Sciatic nerve (tissue), 2 donors: ENCODE results near the gene CTSD. TPM values are rescaled to one million over a fixed set of nuclear protein-coding genes. Genes with fewer than 3 reads are reported as not detected.

Experiments used
- ATAC-seq: fragments of 200-7000 bp; cut with Tn5 transposase; one replicate; pipeline ENCODE4 v1.9.1; 2020; ENCODE audit warnings: mild to moderate bottlenecking, moderate library complexity
- DNase-seq: peaks from one replicate; pipeline ENCODE4 v3.0.0-alpha.2; 2020; ENCODE audit warnings: low spot score
- intact Hi-C: fragments of 100-400 bp; cut with DNase I; formaldehyde crosslinking; loops from one replicate; pipeline ENCODE4 v1.14.2; 2022
- total RNA-seq: library from RNA; stranded (reverse); fragmentation: NEBNext Ultra II Directional; extraction: Animal tissue kit (Norgen Biotek cat#: 25700); gene quantifications from one replicate; pipeline ENCODE4 v1.2.1, GENCODE V29; 2021
- donor health status: DM: no; HTN: no; CAD: no.
- donor health status: DM: no; HTN: no; CAD: no.

The CTSD gene
- total RNA-seq, 1 donor from 2014 or later: 554 TPM

DNA sequence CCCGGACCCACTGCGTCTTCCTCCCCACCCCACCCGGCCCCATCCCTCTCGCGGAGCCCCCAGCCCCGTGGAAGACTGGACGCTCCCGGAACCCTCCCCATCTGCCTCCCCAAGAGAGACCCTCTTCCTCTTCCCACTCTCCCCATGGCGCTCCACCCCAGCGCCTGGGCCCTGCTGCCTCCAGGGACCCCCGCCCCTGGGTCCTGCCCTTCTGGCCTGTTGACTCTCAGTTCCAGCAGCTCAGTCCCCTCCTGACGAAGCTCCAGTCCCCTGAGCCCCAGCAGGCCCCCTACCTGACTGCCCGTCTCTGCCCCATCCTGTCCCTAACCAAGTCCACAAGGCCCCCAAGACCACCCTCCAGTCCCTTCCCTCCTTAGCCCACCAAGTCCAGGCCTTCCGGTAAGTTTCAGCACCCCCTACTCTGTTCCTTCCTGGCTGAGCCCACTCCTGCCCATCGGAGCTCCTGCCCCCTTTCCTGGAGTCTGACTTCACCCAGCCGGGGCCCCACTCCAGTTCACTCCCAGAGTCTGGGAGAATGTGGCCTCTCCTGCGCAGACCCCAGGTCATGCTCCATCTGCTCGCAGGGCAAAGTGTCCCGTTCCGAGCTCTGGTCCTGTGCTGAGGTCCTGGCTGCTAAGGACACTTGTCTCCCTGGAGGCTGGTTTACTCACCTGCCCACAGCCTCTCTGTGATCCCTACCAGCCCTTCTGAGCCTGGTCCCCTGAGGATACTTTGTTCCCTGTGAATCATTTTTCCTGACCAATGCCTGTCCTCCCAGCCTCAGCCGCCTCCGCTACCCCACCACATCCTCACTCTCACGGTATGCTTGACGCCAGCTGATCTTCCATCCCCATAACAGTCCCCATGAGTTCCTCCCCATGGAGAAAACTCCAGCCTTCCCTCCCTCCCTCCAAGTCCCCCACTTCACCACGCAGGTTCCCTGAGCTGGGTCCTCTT, 14.1 kb downstream of the CTSD start:
- DNase-seq: no peak

DNA sequence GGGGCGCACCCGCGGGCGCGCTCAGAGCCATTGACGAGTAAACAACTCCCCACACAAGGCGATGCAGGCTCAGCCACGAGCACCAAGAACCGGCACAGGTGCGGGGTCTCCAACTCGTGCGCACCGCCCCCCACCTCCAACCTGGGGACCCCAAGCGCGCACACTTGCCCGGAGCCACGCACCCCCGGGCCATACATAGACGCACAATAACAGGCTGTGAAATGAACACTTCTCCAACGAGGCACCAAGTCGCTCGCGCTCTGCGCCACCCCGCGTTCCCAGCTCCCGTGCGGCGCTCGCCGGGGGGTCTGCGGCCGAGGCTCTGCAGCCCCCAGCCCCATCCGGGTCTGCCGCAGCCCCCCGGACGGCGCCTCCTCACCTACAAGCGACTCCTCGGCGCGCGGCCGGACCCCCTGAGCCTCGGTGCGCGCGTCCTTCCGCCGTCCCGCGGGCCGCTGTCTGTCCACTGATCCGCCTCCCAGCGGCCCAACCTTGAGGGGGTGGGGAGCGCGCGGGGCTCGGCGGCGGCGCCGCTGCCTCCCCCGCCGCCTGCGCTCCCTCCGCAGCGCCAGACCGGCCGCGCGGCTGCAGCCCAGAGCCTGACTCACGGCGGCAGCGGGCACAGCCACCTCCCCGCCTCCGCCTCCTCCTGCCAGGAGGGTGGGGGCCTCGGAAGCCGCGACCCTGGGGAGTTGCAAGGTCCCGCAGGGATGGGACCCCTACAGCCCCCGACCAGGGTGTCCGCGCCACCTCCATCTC, 14.9 kb downstream of the CTSD start:
- DNase-seq (no peak), ATAC-seq (no peak)
- intact Hi-C loops: no loop called here

More for the DNA sequence above, 14.1 kb downstream of the CTSD start:
- ATAC-seq: no peak
- intact Hi-C loops: no loop called here

DNA sequence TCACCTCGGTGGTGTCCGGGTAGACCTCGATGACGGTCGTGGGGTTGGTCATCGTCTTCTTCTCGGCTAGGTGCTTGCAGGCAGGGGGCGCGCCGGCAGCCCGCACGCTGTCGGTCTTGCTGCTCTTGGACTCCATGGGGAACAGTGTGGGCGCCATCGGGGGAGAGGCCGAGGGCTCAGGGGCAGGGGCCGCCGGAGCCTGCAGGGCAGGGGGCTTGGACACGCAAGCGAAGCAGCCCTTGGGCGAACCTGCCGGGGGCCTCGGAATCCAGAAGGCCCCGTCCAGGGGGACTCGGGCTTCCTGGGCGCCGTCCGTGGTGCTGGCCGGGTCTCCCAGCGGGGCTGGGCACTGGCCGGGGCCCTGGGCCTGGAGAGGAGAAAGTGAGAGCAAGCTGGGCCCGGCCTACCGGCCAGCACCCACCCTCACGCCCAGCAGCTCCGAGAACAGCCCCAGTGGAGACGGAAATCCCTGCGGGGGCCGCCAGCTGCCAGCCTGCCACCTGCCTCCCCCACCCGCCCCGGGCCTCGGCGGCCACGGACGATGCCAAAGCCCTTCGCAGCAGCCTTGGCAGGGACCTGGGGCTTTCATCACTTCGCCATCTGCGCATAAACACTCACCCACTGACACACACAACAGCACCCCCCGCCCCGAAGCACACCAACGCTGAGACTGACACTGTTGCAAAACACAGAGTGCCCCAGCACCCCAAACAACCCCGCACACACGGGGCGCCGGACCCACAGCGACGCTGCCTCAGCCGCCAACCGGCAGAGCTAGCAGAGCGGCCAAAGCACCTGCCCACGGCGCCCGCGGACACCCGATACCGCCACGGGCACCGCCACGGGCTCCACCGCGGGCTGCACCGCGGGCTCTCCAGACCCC, 15.7 kb downstream of the CTSD start:
- ATAC-seq (no peak), DNase-seq (no peak)
- intact Hi-C loops: no loop called here

DNA sequence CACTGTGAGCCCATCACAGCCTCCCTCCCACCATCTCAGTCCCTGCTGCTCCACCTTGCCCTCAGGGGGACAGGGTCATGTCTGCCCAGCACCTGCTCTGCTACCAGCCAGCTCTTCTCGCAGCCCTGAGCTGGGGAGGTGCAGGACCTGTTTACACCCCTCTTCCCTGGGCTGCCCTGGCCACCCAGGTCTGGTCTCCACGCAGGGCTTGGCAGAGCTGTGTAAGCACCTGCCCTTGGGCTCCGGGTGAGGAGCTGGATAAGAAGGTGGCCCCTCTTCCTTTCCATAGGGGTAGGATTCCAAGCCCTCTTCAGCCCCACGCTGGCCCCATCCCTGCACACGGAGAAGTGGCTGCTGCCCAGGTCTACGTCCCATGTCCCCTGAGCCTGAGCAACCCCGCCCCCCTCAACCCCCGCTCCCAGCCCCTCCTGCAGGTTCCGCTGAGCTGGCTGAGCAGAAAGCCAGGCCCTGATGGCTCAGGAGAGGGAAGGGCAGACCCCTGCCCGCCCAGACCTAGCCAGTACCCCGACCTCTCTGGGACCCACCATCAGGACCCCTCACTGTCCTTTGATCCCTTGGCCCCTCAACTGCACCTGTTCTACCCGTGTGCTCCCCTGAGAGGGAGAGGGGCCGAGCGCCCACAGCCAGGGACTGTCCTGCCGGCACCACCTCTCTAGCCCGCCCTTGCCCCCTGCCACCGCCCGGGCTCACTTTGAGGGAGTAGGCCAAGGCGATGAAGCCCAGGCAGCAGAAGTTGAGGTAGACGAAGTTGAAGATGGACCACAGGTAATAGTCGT, 16.6 kb downstream of the CTSD start:
- ATAC-seq (no peak), DNase-seq (peak; percentile 55)
- intact Hi-C loops: no loop called here

DNA sequence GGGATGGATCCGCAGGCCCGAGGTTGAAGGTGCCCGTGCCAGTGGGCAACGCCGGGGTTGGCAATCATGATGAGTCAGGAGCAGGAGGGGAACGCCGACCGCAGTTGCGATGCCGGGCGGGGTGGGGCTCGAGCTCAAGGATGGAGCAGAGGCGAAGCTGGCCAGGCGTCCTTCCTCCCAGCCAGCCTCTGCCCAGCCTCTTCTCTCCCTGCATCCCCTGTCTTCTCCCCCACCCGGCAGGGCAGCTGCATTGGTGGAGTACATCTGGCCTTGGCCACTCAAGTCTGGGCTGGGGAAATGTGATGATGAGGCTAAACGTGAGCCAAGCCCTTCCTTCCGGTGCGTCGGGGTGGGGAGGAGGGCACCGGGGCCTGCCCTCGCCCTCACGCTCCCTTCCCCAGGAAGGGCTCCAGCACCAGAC, 17.2 kb downstream of the CTSD start:
- intact Hi-C loops: no loop called here
- ATAC-seq (peak; percentile 13), DNase-seq (peak; percentile 63)

DNA sequence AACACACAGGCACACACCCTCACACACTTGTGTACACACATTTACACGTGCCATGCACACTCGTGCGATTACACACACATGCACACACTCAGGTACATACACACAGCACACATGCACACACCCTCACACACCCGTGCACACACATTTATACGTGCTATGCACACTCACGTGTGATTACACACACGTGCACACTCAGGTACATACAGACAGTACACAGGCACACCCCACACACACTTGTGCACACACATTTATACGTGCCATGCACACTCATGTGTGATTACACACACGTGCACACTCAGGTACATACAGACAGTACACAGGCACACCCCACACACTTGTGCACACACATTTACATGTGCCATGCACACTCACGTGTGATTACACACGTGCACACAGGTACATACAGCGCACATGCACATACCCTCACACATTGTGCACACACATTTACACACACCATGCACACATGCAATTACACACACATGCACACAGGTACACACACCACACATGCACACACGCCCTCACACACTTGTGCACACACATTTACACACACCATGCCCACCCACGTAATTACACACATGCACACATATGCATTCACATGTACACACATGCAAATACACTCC, 17.9 kb downstream of the CTSD start:
- DNase-seq (peak; percentile 32), ATAC-seq (no peak)
- intact Hi-C loops: no loop called here

DNA sequence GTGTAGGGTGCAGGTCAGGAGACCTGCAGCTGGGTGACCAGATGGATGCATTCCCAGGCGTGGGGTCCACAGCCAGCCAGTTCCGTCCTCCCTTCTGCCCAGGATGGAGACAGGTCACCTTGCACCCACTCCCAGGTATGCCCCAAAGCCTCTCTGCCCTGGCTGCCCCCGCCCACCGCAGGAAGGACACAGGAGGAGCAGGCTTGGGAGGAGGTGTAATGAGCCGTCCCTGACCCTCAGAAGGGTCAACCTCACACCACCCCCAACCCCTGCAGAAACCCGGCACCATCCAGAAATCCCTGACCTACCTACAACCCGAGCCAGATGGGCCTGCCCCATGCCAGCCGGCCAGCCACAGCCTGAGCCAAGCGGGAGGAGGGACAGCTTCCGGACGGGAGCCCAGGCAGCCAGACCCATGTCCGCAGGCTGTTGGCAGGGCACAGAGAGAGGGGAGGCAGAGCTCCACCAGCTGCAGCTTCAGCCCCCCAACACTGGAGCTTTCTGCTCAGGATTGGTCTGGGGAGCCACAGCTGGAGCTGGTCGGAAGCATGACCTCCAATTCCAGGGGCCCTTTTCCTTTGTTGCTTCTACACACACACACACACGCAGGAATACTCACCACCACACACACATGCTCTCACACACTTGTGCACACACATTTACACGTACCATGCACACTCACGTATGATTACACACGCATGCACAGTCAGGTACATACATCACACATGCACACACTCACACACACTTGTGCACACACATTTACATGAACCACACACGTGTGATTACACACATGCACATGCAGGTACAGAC, 18.6 kb downstream of the CTSD start:
- peak; percentile 55 for DNase-seq
- ATAC-seq: peak; percentile 18
- intact Hi-C loops: no loop called here

DNA sequence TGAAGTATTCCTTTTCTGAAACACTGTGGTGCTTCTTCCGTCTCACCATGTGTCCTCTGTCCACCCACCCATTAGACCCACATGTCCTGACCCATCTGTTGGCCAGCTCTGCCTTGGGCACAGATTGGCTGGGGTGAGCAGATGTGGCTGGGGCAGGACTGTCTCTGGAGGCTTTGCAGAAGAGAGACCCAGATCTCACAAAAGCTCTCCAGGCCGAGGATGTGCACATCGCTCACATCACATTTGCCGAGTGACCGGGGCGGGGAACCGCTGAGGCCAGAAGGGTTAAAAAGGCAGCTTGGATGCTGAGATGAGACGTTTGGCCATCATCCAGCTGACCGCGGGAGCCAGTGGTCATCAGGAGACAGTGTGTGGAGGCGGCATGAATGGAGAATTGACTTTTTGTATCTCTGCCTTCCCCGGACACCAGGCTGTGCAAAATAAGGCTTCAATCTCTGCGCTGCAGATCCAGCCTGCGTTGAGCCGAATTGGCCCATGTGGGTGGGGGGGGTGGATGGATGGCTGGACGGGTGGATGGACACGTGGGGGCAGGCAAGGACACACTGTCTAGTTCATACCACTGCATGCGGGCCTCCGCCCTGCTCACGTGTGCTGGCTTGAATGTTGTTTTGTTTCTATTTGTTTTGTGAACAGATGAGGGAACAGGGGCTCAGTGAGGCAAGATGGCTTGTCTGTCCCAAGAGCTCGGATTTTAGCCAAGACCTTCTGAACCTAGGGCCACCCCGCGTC, 19.4 kb downstream of the CTSD start:
- ATAC-seq: peak; percentile 72
- intact Hi-C loops: no loop called here
- DNase-seq: peak; percentile 62

DNA sequence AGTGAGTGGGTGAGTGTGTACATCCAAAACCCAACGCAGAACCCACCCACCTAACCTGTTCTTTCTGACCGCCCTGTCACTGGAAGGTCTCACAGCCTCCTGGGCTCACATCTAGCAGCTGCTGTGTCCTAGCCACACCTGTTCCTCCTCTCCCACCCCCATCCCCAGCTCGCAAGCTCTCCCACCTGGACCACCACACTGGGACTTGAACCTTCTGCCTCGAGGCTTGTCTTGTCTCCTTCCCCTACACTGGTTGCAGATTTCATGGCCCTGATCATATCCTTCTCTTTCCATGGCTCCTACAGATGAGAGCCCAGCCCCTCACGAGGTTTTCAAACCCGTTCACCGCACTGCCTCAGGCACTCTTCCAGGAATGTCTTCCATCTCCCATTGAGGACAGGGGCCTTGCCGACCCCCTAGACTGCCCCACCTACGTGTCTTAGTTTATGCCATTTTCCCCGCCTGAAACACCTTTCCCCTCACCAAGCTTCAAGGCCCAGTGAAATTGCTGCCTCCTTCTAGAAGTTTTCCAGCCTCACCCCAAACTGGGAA, 20.1 kb downstream of the CTSD start:
- no peak for ATAC-seq
- DNase-seq: peak; percentile 49
- intact Hi-C loops: no loop called here

DNA sequence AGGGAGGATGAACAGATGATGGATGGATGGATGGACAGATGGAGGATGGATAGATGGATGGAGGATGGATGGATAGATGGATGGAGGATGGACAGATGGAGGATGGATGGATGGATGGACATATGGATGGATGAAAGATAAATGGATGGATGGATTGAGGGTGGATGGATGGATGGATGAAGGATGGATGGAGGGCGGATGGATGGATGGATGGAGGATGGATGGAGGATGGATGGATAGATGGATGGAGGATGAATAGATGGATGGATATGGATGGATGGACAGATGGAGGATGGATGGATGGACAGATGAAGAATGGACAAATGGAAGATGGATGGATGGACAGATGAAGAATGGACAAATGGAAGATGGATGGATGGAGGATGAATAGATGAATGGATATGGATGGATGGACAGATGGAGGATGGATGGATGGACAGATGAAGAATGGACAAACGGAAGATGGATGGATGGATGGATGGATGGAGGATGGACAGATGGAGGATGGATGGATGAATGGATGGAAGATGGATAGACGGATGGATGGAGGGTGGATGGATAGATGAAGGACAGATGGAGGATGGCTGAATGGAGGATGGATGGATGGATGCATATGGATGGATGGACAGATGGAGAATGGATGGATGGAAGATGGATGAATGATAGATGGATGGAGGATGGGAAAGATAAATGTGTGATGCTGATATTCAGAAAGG, 20.7 kb downstream of the CTSD start:
- intact Hi-C loops: no loop called here
- no peak for ATAC-seq
- no peak for DNase-seq

DNA sequence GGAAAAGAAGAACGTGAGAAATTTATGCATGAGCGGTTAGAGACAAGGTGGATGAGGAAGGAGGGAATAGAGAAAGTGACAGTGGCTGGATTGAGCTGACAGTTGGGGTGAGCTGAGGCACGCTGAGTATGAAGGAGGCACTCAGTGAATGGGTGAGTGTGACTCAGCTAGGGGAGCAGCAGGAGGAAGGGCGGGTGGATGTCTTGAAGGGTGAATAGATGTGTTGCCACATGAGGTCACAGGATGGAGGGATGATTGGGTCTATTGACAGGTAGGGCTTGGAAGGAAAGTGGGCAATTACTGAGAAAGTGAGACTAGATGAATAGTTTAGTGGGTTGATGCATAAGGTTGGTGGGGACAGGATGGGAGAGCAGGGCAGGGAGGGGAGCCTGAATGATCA, 21.4 kb downstream of the CTSD start:
- DNase-seq (peak; percentile 36), ATAC-seq (no peak)
- intact Hi-C loops: no loop called here

DNA sequence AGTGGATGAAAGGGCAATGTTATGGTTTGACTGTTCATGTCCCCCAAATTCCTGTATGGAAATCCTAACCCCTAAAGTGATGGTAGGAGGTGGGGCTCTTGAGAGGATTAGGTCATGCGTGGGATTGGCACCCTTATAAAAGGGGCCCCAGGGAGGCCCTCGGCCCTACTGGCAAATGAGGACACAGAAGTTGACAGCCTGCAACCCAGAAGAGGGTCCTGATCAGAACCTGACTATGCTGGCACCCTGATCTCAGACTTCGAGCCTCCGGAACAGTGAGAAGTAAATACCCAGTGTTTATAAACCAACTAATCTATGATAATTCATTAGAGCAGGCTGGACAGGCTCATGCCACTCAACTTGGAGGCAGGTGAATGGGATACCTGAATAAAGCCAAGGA, 22.0 kb downstream of the CTSD start:
- DNase-seq (peak; percentile 19), ATAC-seq (no peak)
- intact Hi-C loops: no loop called here

DNA sequence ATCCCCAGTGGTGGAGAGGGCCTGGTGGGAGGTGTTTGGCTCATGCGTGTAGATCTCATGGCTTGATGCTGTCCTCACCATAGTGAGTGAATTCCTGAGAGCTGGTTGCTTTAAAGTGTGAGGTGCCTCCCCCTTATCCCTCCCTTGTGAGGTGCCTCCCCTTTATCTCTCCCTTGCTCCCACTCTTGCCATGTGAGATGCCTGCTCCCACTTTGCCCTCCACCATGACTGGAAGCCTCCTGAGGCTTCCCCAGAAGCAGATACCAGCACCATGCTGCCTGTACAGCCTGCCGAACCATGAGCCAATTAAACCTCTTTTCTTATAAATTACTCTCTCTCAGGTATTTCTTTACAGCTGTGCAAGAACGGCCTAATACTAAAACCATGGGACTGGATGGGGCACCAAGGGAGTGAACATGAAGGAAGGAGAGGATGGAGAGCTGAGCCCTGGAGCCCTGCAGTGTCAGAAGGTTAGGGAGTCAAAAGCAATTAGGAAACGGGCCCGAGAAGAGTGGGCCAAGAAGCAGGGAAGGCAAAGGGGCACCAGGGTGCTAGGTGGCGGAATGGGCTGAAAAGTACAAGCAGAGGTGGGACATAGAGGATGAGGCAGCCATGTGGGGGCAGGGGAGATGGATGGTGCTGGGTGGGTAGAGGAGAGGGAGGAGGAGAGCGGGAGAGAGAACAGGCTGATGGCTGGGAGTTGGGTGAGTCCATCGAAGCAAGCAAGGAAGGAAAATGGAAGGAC, 22.8 kb downstream of the CTSD start:
- DNase-seq (peak; percentile 45), ATAC-seq (no peak)
- intact Hi-C loops: no loop called here

DNA sequence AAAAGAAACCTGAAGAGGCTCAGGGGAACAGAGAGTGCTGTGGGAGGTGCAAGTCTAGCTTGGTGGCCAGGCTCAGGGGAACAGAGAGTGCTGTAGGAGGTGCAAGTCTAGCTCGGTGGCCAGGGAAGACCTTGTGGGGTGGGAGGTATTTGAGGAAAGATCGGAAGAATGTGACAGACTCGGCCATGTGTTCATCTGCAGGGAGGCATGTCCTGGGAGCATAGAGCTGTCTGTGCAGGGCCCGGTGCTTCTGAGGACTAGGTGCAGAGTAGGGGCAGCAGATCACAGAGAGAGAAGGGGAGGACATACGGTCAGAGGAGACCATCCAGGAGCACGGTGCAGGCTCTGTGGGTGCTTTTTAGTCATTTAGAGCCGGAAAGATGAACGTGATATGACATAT, 24.2 kb downstream of the CTSD start:
- intact Hi-C loops: no loop called here
- DNase-seq: peak; percentile 21
- no peak for ATAC-seq

DNA sequence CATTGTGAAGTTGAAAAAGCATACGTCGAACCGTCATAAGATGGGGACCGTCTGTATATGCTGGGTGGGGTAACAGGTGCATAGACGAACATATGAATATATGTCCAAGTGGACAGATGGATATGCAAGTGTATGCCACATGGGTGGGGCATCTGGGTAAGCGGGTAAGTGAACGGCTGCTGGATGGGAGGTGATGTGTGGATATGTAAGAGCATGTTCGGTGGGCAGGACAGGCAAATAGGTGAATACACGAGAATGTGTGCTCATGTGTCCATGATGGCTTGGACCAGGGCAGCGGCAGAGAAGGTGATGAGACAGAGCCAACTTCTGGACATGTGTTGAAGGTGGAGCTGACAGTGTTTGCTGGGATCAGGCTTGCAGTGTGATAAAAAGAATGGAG, 25.3 kb downstream of the CTSD start:
- intact Hi-C loops: loop anchor here (1.0 kb wide), 1 partner anchor 87 kb away; no protein-coding TSS in a partner anchor
- ATAC-seq (no peak), DNase-seq (peak; percentile 40)
